ENCODE data around the gene ZDHHC11. TPM values are rescaled to one million over a fixed set of nuclear protein-coding genes. Genes with fewer than 3 reads are reported as not detected.

The ZDHHC11 gene
- total RNA-seq, 2 donors from 2014 or later: 4.7 to 10.9 TPM

DNA sequence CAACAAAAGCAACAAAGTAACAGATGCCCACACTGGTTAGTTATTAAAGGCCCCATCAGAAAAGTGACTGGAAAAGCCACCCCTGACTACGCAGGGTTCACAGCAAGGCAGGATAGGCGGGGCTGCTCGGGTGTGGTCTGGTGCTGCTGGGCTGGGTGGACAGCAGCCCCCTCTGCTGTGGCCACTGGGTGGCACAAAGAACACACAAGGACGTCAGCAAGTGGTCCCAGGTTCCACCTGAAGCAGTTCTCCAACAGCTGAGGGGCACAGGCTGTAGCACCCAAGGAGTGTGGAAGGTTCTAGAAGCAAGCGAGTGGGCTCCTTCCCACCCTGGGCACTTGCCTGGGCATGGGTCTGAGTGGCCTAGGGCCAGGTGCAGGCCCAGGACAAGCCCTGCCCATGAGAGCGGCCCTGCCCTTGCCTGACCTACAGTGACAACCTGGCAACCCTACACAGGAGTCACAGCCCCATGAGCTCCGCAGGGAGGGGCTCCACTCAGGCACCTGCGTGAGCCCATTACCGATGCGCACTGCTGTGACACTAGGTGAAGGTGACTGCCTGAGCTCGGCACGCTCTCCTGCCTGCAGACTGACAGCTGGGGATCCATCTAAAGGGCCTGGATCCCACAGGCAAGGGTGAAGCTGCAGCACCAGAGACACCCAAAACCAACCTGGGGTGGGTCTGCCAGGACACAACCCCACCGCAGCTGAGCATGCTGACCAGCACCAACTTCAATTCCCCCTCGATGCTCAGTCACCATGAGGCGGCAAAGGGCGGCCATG, 33.8 kb upstream of the ZDHHC11 start:
- H3K27ac ChIP-seq: no peak overlapping the region
- H3K4me3 ChIP-seq: no peak overlapping the region
- H3K9me3 ChIP-seq: no peaks in the 10 kb centered on the region
- no peaks in the 10 kb centered on the region for H3K27me3 ChIP-seq
- DNase-seq (peak in 1 of 4 donors; percentile 6), ATAC-seq (no peak)
- no peaks in the 10 kb centered on the region for H3K4me1 ChIP-seq
- intact Hi-C loops (cut with DNase I): no loop called here
- H3K36me3 ChIP-seq (replicated peaks in 1 of 2; ENCODE audit: insufficient read depth in 1 of 2, low read depth in 2 of 2): peaks cover 13 to 40% of the 10 kb centered on the region in 2 donors
- TF ChIP-seq, protein P1, sequence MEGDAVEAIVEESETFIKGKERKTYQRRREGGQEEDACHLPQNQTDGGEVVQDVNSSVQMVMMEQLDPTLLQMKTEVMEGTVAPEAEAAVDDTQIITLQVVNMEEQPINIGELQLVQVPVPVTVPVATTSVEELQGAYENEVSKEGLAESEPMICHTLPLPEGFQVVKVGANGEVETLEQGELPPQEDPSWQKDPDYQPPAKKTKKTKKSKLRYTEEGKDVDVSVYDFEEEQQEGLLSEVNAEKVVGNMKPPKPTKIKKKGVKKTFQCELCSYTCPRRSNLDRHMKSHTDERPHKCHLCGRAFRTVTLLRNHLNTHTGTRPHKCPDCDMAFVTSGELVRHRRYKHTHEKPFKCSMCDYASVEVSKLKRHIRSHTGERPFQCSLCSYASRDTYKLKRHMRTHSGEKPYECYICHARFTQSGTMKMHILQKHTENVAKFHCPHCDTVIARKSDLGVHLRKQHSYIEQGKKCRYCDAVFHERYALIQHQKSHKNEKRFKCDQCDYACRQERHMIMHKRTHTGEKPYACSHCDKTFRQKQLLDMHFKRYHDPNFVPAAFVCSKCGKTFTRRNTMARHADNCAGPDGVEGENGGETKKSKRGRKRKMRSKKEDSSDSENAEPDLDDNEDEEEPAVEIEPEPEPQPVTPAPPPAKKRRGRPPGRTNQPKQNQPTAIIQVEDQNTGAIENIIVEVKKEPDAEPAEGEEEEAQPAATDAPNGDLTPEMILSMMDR (IDR thresholded peaks at IDR 0.05): no peak
- no peak for TF ChIP-seq POLR2A (IDR thresholded peaks at IDR 0.05)
- WGBS, 2 donors: 81 to 91% methylated on average over 8 to 16 of the region's 16 CpGs

DNA sequence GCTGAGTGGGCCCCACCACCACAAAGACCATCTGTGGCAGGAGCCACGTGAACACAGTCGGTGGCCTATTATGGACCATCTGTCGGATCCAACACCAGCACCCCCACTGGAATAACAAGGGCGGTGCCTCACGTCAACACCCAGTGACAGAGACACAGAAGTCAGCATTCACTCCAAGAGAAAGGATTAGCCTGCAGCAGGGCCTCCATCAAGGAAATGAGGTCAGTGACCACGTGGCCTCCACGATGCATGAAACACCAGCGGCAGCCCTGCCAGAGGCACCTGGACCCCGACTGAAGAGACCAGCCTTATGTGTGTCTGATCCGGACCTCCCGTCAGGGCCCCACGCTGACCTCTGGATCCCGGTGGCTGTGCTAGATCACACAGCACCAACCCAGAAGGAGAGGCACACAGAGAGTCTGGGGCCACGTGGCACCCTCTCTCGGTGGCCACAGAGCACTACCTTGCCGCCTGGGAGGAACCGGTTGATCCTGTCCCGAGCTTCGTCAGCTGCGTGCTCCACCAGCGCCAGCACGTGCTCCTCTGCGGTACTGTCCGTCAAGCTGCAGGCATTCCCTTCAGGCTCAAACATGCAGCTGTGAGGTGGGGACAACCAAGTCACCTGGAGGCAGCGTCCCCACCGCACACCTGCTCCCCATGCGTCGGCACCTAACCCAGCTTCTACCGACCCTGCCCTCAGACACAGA, 32.8 kb upstream of the ZDHHC11 start:
- H3K4me1 ChIP-seq: no peaks in the 10 kb centered on the region
- no peak overlapping the region for H3K27ac ChIP-seq
- TF ChIP-seq POLR2A (IDR thresholded peaks at IDR 0.05): no peak
- TF ChIP-seq, protein P1 (IDR thresholded peaks at IDR 0.05): no peak
- H3K9me3 ChIP-seq: no peaks in the 10 kb centered on the region
- intact Hi-C loops (cut with DNase I): no loop called here
- H3K27me3 ChIP-seq: no peaks in the 10 kb centered on the region
- H3K4me3 ChIP-seq: no peak overlapping the region
- WGBS, 2 donors: 92 to 93% methylated on average over 27 to 29 of the region's 29 CpGs
- ATAC-seq (no peak), DNase-seq (peak in 1 of 4 donors; percentile 6)
- H3K36me3 ChIP-seq (replicated peaks in 1 of 2; ENCODE audit: insufficient read depth in 1 of 2, low read depth in 2 of 2): peaks cover 13 to 35% of the 10 kb centered on the region in 2 donors

DNA sequence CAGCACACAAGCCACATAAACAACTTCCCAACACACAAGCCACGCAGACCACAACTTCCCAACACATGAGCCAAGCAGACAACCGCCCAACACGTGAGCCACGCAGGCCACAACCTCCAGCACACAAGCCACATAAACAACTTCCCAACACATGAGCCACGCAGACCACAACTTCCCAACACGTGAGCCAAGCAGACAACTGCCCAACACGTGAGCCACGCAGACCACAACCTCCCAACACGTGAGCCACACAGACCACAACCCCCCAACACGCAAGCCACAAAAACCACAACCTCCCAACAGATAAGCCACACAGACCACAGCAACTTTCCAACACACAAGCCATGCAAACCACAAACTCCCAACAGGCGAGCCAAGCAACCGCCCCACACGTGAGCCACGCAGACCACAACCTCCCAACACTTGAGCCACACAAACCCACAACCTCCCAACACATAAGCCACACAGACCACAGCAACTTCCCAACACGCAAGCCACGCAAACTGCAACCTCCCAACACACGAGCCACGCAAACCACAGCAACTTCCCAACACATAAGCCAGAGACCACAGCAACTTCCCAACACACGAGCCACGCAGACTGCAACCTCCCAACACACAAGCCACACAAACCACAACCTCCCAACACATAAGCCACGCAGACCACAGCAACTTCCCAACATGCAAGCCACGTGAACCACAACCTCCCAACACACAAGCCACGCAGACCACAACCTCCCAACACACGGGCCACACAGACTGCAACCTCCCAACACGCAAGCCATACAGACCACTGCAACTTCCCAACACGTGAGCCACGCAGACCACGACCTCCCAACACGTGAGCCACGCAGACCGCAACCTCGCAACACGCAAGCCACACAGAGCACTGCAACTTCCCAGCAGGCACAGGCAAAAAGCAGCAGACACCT, 31.7 kb upstream of the ZDHHC11 start:
- peaks cover 13 to 29% of the 10 kb centered on the region in 2 donors for H3K36me3 ChIP-seq (replicated peaks in 1 of 2; ENCODE audit: insufficient read depth in 1 of 2, low read depth in 2 of 2)
- H3K27ac ChIP-seq: no peak overlapping the region
- no peaks in the 10 kb centered on the region for H3K4me1 ChIP-seq
- 89 to 95% methylated on average over 33 of the region's 33 CpGs for WGBS, 2 donors
- H3K27me3 ChIP-seq: no peaks in the 10 kb centered on the region
- DNase-seq: peak in 1 of 4 donors; percentile 3
- intact Hi-C loops (cut with DNase I): no loop called here
- TF ChIP-seq, protein P1 (IDR thresholded peaks at IDR 0.05): no peak
- TF ChIP-seq POLR2A (IDR thresholded peaks at IDR 0.05): no peak
- ATAC-seq: no peak
- no peaks in the 10 kb centered on the region for H3K9me3 ChIP-seq
- H3K4me3 ChIP-seq: no peak overlapping the region

DNA sequence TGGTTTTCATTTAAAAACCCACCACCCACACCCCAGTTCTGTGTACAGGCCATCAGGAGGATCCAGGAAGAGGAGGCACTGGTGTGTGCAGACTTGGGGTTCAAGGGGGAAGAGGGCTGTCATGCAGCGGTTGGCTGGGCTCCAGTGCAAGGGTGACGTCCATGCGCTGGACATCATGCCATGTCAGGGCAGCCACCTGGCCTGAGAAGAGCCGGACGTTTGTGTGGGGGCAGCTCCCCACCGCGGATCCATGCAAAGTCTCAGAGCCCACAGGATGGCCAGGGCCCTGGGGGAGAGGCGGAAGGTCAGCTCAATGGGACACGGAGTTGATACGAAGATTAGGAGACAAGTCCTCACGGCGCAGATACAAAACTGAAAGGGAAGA, 30.8 kb upstream of the ZDHHC11 start:
- no peak for TF ChIP-seq POLR2A (IDR thresholded peaks at IDR 0.05)
- TF ChIP-seq, protein P1 (IDR thresholded peaks at IDR 0.05): no peak
- H3K27me3 ChIP-seq: no peaks in the 10 kb centered on the region
- H3K36me3 ChIP-seq (replicated peaks in 1 of 2; ENCODE audit: insufficient read depth in 1 of 2, low read depth in 2 of 2): peaks cover 7 to 26% of the 10 kb centered on the region in 2 donors
- no peaks in the 10 kb centered on the region for H3K9me3 ChIP-seq
- no peak for DNase-seq
- intact Hi-C loops (cut with DNase I): no loop called here
- no peak for ATAC-seq
- H3K27ac ChIP-seq: no peak overlapping the region
- H3K4me1 ChIP-seq: no peaks in the 10 kb centered on the region
- 88 to 89% methylated on average over 9 of the region's 12 CpGs for WGBS, 2 donors
- H3K4me3 ChIP-seq: no peak overlapping the region
